SK-MEL-5 (cell line): ENCODE data around the gene TPM2. TPM values are rescaled to one million over a fixed set of nuclear protein-coding genes. Genes with fewer than 3 reads are reported as not detected.
A peak's percentile ranks its signal among the peaks of the same experiment; 100 is the strongest.

ENCODE experiments used
- DNase-seq: peaks from one replicate; pipeline ENCODE4 v3.0.0-alpha.2; 2016; ENCODE audit warnings: low read depth, low spot score
- in situ Hi-C: cut with HindIII; loops from 2 replicates; pipeline ENCODE4 v1.10.0; 2016; ENCODE audit warnings: low sequenced_read_pairs, high pct_unique_total_duplicates, low pct_unique_long_range_greater_than_20kb
- total RNA-seq: library from RNA; depleted of rRNA; stranded (reverse); fragments of >200 nt; shearing (Covaris generic); gene quantifications from 2 replicates; pipeline ENCODE4 v1.2.3, GENCODE V29; 2014

TPM2 gene
- total RNA-seq, 1 experiment from 2014 or later, result 3.8 TPM

DNA sequence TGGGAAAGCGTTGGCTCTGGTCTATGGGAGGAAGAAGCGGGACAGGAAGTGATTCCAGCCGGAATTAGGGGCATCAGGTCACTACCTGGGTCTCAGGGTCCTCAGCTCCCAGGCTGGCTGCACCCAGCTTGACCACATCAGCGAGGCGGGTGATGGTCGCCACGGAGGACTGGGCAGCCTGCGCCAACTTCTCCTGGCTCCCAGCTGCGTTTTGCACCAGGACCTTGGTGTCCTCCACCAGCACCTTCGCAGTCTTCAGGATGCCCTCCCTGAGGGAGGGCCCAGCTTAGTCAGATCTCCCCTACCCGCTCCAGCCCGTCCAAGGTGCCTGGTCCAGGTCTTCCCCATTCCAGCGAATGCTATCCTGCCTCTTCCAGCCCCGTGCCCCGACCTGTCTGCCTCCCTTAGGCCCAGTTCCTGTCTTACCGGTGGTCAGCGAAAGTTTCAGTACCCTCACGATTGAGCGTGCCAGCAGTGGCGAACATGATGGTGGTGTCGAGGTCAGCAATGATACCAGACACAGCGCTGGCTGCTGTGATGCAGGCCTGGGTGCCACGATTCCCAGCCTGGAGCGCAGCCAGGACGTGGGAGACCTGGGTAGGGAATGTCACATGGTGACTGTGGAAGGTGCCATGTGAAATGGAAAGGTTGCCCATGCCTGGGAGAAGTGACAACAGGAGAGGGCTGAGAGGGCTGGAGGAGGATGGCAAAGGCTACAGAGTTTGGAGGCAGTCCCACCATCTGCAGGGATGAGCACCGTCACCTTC, 14.4 kb upstream of the TPM2 start:
- no peak for DNase-seq
- in situ Hi-C loops, result no loop called here

DNA sequence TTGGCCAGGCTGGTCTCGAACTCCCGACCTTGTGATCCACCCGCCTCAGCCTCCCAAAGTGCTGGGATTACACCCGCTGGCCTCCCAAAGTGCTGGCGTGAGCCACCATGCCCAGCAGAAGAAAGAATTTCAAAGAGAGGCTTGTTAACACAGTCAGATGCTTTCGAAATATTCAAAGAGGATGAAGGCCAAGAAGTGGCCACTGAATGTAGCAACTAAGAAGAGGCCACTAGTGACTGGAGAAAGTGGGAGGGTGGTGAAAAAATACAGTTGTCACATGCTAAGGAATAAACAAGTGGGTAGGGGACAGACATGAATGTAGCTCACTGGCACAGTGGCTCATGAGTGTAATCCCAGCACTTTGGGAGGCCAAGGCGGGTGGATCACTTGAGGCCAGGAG, 13.0 kb upstream of the TPM2 start:
- DNase-seq, result no peak
- in situ Hi-C loops, result no loop called here

DNA sequence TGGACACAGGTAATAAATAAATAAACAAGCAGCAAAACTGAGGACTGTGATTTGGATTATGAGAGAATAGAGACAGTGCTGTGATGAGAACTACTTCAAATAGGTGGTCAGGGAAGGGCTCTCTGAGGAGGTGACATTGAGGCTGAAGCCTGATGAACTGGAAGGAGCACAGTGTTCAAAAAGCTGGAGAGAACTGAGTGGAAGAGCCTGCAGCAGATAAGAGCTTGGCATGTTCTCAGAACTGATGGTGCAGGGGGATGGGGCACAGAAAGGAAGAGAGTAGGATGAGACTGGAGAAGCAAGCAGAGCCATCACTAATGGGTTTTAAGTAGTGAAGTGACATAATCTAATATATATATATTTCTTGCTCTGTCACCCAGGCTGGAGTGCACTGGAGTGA, 11.2 kb upstream of the TPM2 start:
- DNase-seq, result no peak
- in situ Hi-C loops, result no loop called here

DNA sequence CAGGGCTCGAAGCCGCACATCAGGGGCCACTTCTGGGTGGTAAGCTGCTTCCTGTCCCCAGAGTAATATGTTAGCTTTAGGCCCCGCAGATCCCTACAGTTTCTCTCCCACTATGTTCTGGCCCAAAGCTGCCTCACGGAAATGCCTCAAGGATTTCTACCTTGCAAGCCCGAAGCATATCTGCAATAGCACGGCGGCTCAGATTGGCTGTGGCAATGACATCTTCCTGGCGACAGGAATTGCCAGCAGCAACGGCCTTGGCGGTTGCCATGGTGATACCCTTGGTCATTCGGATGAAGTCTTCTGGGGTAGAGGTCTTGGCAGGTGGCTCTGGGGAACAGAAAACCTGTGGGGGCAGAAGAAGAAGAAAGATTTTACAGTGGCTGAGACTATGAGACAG, 10.3 kb upstream of the TPM2 start:
- no peak for DNase-seq

DNA sequence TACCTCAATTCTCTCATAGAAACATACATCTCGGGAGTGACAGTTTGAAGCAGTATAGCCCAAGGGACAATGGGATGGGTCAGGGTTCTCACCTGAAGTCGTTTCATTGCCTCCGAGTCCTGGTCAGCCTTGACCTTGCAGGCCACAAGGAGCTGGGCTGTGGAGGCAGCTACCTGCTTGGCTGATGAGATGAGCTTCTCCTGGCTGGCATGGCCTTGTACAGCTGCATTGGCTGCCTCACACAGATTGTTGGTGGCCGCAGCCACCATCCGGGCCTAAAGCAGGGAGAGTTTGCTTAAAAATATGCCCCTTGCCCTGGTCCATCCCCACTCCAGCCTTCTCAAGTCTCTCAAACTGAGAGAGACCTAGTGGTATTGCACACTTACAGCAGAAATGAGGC, 8.5 kb upstream of the TPM2 start:
- no peak for DNase-seq
- in situ Hi-C loops, result no loop called here

More for the DNA sequence above, 10.3 kb upstream of the TPM2 start:
- in situ Hi-C loops, result no loop called here

DNA sequence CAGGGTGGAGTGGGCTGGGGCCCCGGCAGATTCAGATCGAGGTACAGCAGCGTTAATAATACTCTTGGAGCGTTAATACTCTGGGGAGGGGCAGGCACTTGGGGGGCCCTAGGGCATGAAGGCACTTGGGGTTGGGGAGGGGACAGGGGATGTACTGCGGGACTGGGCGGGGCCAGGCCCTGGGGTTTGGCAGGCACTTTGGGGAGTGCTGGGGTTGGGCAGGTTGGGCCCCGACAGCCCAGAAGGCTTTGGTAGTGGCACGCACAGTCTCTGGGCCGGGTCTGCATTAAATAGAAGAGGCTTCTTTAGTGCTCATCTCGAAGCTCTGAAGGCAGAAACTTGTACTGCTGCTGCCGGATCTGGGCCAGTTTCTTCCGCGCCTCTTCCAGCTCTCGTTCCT, 7.8 kb upstream of the TPM2 start:
- in situ Hi-C loops, result no loop called here
- DNase-seq, result no peak

DNA sequence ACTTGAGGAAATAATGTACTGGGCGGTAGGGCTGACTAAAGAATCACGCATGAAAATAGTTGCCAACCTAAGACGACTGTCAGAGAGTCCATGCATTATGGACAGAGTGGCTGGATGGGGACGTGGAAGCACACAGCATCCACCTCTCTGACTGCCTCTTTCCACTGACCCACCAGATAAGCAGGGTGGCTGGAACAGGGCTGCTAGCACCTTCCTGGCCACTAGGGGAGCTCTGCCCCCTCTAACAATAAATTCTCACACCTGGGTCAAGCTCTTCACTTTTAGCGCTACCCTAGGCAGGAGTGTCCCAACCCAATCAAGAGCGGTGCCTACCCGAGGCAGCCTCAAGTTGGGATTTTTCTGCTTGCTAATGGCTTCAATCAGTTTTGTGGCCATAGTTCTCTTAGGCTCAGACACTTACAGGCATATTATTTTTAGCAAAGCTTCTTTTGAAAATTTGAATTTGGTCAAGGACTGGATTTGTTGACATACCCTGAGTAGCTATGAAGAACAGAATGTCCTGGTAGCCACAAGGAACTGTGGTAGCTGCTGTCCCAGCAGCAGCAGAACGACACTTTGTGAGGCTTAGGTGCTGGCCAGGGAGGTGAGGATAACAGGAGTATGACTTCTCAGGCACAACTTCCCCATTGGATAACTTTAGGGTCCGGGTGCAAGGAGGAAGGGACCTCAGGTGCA, 6.9 kb upstream of the TPM2 start:
- in situ Hi-C loops, result no loop called here
- DNase-seq, result peak; percentile 62

DNA sequence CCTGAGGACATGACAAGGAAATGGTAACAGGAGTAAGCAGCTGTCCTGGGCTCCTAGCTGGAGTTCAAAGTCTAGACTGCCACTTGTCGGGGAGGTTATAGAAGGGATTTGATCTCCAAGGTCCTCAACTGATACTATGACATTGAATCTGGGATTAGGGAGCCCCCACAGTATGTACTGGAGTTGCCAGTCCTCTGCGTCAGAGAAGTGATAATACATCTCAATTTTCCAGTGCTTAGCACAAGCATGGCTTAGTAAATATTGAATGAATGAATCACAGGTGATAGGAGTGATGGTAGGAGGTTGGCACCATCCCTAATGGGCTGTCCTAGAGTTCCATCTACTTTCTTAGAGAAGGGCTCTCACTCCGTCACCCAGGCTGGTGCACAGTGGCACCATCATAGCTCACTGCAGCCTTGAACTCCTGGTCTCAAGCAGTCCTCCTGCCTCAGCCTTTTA, 6.2 kb upstream of the TPM2 start:
- in situ Hi-C loops, result no loop called here
- DNase-seq, result no peak

DNA sequence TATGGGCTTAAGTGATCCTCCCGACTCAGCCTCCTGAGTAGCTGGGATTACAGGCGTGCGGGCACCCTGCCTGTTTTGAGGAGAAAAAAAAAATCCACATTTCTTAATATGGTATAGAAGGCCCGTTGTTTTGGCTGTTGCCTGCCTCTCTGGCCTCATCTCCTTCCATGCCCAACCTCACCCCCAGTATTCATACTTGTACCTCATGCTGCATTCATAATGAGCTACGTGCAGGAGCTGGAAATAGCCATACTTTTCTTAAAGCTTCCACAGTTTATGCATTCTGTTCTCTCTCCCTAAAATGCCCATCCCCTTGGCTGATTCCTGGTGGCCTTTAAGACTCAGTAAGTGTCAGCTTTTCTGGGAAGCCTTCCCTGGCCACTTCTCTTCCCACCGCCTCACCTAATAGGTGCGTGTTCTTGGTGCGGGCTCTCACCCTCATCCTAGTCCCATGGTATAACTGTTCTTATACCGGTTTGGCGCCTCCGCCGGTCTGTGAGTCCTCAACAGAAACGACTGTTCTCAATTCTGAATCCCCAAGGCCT, 2.1 kb upstream of the TPM2 start:
- no peak for DNase-seq
- in situ Hi-C loops, result no loop called here

DNA sequence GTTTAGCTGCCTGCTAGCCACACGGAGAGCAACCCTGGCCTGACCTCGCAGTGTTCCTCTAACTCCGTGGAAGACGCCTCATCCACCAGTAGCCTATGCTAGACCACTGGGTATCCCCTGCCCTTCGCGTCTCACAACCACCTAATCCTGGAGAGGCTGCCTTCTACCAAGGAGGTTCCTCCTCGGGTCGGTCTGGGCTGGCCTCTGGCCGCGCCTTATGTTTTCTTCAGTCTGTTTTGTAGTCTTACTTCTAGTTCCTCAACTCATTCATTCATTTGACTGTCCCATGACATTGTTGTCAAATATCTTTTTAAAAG, 1.6 kb upstream of the TPM2 start:
- DNase-seq, result no peak
- in situ Hi-C loops, result no loop called here

DNA sequence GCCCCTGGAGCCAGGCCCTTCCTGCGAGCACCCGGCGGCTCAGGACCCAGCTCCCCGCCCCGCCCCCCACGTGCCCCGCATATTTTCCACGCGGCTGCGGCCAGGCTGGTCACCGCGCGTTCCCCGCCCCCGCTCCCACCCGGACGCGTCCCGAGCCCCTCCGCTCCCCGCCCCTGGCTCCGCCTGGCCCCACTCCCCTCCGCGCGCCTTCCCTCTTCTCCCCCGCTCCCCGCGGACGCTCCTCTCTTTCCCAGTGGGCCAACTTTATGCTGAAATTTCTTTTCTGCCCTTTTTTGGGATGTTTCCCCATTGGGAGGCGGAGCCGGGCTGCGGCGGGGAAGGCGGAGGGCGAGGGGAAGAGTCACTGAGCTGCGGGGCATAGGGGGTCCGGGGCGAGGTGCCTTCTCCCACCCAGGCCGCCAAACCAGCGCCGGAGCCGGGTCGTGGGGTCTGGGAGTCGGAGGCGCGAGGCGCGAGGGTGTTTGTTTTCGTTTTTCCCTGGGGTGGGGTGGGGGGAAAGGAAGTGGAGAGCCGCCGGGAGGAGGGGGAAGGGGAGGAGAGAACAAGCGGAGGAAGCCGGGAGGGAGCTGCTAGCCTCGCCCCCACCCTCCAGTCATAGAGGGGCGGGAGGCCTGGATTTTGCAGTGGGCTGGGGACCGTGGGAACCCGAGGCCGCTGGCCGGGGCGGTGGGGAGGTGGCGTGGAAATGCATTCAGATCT, 1.0 kb upstream of the TPM2 start:
- in situ Hi-C loops, result no loop called here
- peak; percentile 53 for DNase-seq

DNA sequence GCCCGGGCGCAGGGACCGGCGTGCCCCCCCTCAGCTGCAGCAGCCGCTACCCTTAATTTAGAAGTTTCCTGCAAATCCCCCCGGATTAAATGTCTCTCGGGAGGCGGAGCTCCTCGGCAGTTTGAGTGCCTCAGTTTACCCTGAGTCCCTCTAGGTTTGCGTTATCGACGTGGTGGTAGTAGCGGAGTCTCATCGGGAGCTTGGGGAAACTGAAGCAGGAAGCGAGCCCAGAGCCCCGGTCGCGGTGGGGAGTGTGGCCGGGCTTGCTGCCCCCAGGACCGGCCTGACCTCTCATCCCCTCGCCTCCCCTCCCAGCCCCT, 529 bp upstream of the TPM2 start:
- no peak for DNase-seq
- in situ Hi-C loops, result no loop called here

DNA sequence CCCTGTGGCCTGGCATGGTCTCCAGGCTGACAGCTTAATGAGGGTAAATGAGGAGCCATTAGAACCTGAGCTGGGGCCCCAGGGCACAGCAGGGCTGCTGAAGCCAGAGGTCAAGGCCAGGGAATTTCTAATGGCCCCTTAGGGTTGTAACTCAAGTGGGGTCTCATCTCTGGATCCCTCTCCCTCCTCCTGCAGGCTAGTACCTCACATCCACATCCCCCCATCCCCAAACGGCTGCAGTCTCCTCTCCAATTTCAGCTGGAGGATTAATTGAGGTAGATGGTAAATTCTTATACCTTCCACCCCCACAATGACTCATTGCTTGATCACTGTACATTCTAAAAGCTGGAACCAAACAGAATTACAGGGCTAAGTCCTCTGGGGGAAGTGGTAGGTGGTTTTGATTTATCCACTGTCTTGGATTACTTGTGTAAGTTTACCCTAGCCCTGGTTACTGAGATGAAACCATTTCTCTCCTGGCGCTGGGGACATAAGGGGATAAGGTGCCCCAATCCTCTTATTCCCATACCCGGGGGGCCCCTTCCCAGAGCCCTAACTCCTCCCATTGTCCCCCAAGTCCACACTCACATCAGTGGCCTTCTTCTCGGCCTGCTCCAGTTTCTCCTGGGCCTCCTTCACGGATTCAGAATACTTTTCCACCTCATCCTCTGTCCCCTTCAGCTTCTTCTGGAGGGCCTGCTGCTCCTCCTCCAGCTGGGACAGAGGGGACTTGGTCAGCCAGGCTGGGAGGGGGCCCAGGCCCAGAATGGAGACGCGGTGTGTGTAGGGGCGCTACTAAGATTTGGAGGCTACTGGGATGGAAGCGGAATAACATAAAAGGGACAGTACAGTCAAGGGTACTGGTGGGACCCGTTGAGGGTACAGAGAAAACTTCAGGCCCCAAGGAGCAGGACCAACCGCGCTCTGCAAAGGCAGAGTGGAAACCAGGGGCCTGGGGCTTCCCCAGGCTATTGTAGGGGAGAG, 875 bp downstream of the TPM2 start:
- in situ Hi-C loops, result no loop called here
- DNase-seq, result no peak

DNA sequence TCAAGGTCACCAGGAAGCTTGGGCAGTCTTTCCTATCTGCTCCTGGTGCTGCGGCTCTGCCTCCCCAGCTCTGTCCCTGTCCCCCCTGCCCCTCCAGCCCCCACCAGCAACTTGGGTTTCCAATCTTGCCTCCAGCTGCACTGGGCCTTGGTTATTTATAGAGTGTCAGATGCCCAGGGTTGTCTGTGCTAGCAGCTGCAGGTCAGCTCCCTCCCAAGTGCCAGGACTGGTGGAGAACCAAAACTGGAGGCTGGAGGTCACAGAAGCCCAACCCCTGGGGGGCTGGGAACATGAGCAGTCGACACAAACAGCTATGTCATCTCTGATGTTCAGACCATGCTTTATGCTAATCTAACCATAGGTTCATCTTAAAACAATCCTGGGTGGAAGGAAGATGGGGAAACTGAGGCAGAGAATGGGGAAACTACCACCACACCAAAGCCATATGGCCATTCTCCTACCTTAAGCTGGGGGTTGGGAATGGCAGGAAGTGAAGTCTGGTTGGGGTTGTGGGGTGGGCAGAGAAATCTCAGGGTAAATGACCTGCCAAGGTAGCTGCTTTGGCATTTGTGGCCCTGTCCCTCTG, 1.7 kb downstream of the TPM2 start:
- no peak for DNase-seq
- in situ Hi-C loops, result no loop called here

DNA sequence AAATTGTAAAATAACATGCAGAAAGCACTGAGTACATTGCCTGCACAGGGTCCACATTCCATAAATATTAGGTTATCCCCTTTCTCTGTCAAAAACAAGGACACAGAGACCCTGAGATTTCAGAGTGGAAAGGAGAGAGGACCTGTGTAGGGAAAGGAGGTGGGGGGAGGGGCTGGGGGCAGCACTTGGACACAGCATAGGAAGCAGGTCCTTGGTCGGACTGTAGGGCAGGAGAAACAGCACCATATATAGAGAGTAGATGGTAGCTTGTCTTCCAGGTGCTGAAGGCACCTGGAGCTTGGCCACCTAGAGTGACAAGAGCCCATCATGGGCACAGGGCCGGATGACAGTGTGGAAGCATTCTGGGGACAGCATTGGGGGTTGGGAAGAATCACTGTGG, 2.4 kb downstream of the TPM2 start:
- DNase-seq, result no peak
- in situ Hi-C loops, result no loop called here

DNA sequence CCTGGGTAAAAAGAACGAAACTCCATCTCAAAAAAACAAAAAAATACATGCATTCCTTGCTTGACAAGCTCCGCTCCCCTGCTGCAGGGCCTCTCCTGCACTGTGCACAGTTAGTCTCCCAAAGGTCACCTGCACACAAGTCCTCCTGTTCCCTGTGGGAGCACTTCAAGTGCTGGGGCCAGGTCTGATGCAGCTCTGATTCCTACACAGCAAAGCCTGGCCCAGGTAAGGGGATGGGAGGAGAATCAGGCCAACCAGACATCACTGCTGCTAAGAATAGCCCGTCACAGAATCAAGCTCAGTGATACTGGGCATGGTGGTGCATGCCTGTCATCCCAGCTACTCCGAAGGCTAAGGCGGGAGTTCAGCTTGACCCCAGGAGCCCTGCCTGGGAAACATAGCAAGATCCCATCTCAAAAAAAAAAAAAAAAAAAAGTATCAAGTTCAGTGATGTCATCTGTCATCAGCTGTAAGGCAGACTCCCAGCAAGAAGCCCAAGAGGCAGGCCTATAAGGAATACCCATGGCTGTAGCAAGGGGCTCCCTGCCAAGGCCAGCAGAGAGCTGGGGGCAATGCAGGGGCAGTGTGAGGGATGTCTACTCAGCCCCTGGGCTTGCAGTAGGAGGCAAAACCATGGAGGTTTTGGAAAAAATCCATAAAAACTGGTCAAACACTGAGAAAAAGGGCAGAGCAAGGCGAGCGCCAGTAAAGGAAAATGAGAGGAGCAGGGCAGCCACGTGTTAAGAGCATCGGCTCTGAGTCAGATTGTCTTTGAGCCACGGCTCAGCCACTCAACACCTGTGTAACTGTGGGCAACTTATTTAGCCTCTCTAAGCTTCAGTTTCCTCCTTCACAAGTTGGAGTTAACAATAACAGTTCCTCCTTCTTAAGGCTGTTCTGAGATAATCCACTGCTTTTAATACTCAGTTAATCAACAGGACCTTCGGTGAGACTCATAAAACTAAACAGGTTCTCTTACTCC, 3.2 kb downstream of the TPM2 start:
- DNase-seq, result no peak
- in situ Hi-C loops, result no loop called here
